ENCODE results near the gene IGSF21. TPM values are rescaled to one million over a fixed set of nuclear protein-coding genes. Genes with fewer than 3 reads are reported as not detected.

The IGSF21 gene
- total and polyA plus RNA-seq, 10 of the 15 experiments (the other 5 are each of a cell fraction or from before 2014, with no cell fraction given): 0.03 to 0.49 TPM; not detected in 8

DNA sequence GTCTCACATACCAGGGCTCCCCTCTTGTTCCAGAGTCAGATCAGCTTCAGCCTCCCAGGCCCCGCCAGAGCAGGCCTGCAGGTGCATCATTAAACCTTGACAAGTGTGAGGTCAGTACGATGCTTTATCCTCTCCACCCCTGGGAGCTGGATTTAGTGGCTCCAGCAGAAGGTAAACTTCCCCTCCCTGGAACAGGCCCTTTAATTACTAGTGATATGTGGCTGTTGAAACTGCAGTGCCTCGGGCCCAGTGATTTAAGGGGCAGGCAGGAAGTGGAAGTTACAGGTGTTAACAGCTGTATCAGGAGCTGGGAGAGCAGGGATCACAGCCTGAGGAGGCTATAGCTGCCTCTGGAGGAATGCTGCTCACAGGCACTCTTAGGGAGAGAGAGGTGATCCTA, 240.8 kb downstream of the IGSF21 start:
- no peaks in the 10 kb centered on the region for H4K20me1 ChIP-seq (ENCODE audit: control insufficient read depth, insufficient read depth)
- SMC1A ChIA-PET (ENCODE audit: uncharacterized antibody, unreplicated experiment): interaction anchor here (1.6 kb wide), 2 partner anchors 15 to 66 kb away, joined by 4 to 6 read pairs; no protein-coding TSS in a partner anchor
- WGBS (ENCODE audit: insufficient coverage, insufficient replicate concordance, low lambda C conversion rate, missing lambda C conversion rate): 0% methylated on average over 3 of the region's 3 CpGs

DNA sequence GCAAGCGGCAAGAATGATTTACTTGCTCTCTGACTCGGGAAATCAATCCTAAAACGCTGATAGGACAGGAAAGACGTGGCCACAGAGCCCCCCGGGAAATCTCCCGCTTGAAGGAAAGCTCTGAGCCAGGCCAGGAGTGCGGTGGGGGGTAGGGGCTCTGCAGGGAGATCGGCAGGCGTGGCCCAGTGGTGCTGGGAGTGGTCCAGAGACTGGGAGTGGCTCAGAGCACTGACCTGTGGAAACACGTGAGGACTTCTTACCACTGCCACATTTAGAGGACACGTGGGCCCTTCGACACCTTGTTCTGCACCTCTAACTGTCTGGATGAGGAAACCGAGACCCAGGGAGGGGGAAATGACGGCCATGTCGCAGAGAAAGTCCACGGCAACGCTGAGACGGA, 243.1 kb downstream of the IGSF21 start:
- Histone ChIP-seq H3K36me3 (ENCODE audit: control insufficient read depth in 2 of 2, insufficient read depth in 2 of 2, low read length in 1 of 2) (no peaks in the 10 kb centered on the region), H3K27me3 (replicated peaks in 1 of 2; ENCODE audit: control insufficient read depth in 2 of 2, insufficient read depth in 2 of 2, low read length in 1 of 2) (no peaks in the 10 kb centered on the region), H3K4me1 (ENCODE audit: control insufficient read depth, insufficient read depth, low read length) (peaks cover 4% of the 10 kb centered on the region; the same call in 1 of the 2 replicates), H2AFZ (ENCODE audit: control insufficient read depth, low read depth, low read length) (no peak overlapping the region), H3K4me2 (ENCODE audit: control insufficient read depth, insufficient read depth) (no peak overlapping the region), H3K27ac (ENCODE audit: control insufficient read depth, insufficient read depth) (no peak overlapping the region), H3K9me3 (replicated peaks; ENCODE audit: control insufficient read depth, insufficient read depth, low read length) (no peaks in the 10 kb centered on the region), H3K4me3 (no peak overlapping the region), H4K20me1 (ENCODE audit: control insufficient read depth, insufficient read depth) (no peaks in the 10 kb centered on the region), H3K79me2 (ENCODE audit: control insufficient read depth, insufficient read depth, low read length) (no peaks in the 10 kb centered on the region), H3K9ac (ENCODE audit: control insufficient read depth, insufficient read depth, low read length) (no peak overlapping the region)
- ChIA-PET RAD21 (ENCODE audit: unreplicated experiment) (no interaction called here), SMC1A (ENCODE audit: uncharacterized antibody, unreplicated experiment) (no interaction called here), CTCF (no interaction called here), POLR2A (no interaction called here)
- ATAC-seq (no peak), DNase-seq (ENCODE audit: low read depth, low spot score) (no peak), FAIRE-seq (no peak)
- TF ChIP-seq RBBP5 (conservative IDR thresholded peaks at IDR 0.05) (no peak), BHLHE40 (IDR thresholded peaks at IDR 0.05; ENCODE audit: borderline replicate concordance in 1 of 2, low read depth in 2 of 2, low read length in 1 of 2) (peak in 1 of 2 experiments; percentile 10; a peak in 1 of 4 replicates)
- no TSS peak for BruUV-seq (replicated peaks)
- in situ Hi-C loops (cut with MboI): no loop called here
- intact Hi-C loops (cut with micrococcal nuclease; ENCODE audit: unreplicated experiment): no loop called here
- WGBS (ENCODE audit: insufficient coverage, insufficient replicate concordance, low lambda C conversion rate, missing lambda C conversion rate): 9% methylated on average over 18 of the region's 18 CpGs

More for the DNA sequence above, 240.8 kb downstream of the IGSF21 start:
- no peak overlapping the region for H2AFZ ChIP-seq (ENCODE audit: control insufficient read depth, low read depth, low read length)
- ChIA-PET RAD21 (ENCODE audit: unreplicated experiment) (interaction anchor here (0.6 kb wide), 1 partner anchor 10 kb away, joined by 3 read pairs; no protein-coding TSS in a partner anchor), CTCF (interaction anchor here (1.2 kb wide), 1 partner anchor 25 kb away, joined by 3 read pairs; no protein-coding TSS in a partner anchor), POLR2A (interaction anchor here (1.0 to 1.9 kb wide), 2 partner anchors 10 to 63 kb away, joined by 3 to 9 read pairs; no protein-coding TSS in a partner anchor)
- no peaks in the 10 kb centered on the region for H3K36me3 ChIP-seq (ENCODE audit: control insufficient read depth in 2 of 2, insufficient read depth in 2 of 2, low read length in 1 of 2)
- peaks cover 10% of the 10 kb centered on the region for H3K4me1 ChIP-seq (ENCODE audit: control insufficient read depth, insufficient read depth, low read length)
- in situ Hi-C loops (cut with MboI): no loop called here
- intact Hi-C loops (cut with micrococcal nuclease; ENCODE audit: unreplicated experiment): no loop called here
- H3K27me3 ChIP-seq (replicated peaks in 1 of 2; ENCODE audit: control insufficient read depth in 2 of 2, insufficient read depth in 2 of 2, low read length in 1 of 2): no peaks in the 10 kb centered on the region
- no peak for TF ChIP-seq ETV6 (conservative IDR thresholded peaks at IDR 0.05 in 1 of 2, IDR thresholded peaks at IDR 0.05 in 1 of 2; ENCODE audit: borderline replicate concordance in 1 of 2, low read depth in 1 of 2)
- no peak for TF ChIP-seq HDAC6 (IDR thresholded peaks at IDR 0.05; ENCODE audit: unreplicated experiment)
- TF ChIP-seq, protein P1, sequence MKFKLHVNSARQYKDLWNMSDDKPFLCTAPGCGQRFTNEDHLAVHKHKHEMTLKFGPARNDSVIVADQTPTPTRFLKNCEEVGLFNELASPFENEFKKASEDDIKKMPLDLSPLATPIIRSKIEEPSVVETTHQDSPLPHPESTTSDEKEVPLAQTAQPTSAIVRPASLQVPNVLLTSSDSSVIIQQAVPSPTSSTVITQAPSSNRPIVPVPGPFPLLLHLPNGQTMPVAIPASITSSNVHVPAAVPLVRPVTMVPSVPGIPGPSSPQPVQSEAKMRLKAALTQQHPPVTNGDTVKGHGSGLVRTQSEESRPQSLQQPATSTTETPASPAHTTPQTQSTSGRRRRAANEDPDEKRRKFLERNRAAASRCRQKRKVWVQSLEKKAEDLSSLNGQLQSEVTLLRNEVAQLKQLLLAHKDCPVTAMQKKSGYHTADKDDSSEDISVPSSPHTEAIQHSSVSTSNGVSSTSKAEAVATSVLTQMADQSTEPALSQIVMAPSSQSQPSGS (IDR thresholded peaks at IDR 0.05; ENCODE audit: low read length): no peak
- no peak for TF ChIP-seq POU2F2 (IDR thresholded peaks at IDR 0.05; ENCODE audit: borderline replicate concordance, low read depth, low read length)
- no peak for TF ChIP-seq FOXM1 (IDR thresholded peaks at IDR 0.05; ENCODE audit: low read depth, low read length)
- no peak for TF ChIP-seq POLR2AphosphoS2 (IDR thresholded peaks at IDR 0.05; ENCODE audit: low read depth, low read length)
- ATAC-seq (peak; percentile 27; the same call in 2 of the 3 replicates), FAIRE-seq (no peak), DNase-seq (ENCODE audit: low read depth, low spot score) (no peak)
- no peaks in the 10 kb centered on the region for H3K79me2 ChIP-seq (ENCODE audit: control insufficient read depth, insufficient read depth, low read length)
- no peaks in the 10 kb centered on the region; the same call in 2 of the 3 replicates for H3K9me3 ChIP-seq (replicated peaks; ENCODE audit: control insufficient read depth, insufficient read depth, low read length)
- H3K27ac ChIP-seq (ENCODE audit: control insufficient read depth, insufficient read depth): no peak overlapping the region
- no peak overlapping the region for H3K4me2 ChIP-seq (ENCODE audit: control insufficient read depth, insufficient read depth)
- H3K4me3 ChIP-seq: no peak overlapping the region
- no peak overlapping the region for H3K9ac ChIP-seq (ENCODE audit: control insufficient read depth, insufficient read depth, low read length)
- no TSS peak for BruUV-seq (replicated peaks)

All from GM12878 (cell line).